SK-N-SH treated with all-trans-retinoic acid at 6 μM for 48 hours (cell line): Measurements from ENCODE around the gene HLCS.

Experiments used
- ATAC-seq: fragments of 200-7000 bp; cut with Tn5 transposase; 3 replicates; pipeline ENCODE4 v1.9.1; 2020; ENCODE audit warnings: mild to moderate bottlenecking, moderate library complexity
- ARNTL ChIP-seq: fragments of 450-650 bp; formaldehyde crosslinking; IDR thresholded peaks from 2 replicates; pipeline ENCODE4 v1.5.0; 2020; ENCODE audit warnings: low read depth, mild to moderate bottlenecking, moderate library complexity, borderline replicate concordance
- BACH2 ChIP-seq: fragments of 250-450 bp; sonication (Bioruptor Pico); IDR thresholded peaks from 2 replicates; pipeline ENCODE4 v1.9.0; 2021; ENCODE audit warnings: mild to moderate bottlenecking, borderline replicate concordance
- ESRRG ChIP-seq: fragments of 250-450 bp; sonication (Bioruptor Pico); IDR thresholded peaks from 2 replicates; pipeline ENCODE4 v1.6.1; 2021; ENCODE audit warnings: mild to moderate bottlenecking
- ISL1 ChIP-seq: fragments of 250-450 bp; sonication (Bioruptor Pico); IDR thresholded peaks from 2 replicates; pipeline ENCODE4 v2.1.2; 2022; ENCODE audit warnings: mild to moderate bottlenecking, moderate library complexity
- OSR1 ChIP-seq: fragments of 250-450 bp; sonication (Bioruptor Pico); IDR thresholded peaks from 2 replicates; pipeline ENCODE4 v1.8.0; 2022; ENCODE audit warnings: moderate library complexity, mild to moderate bottlenecking, inconsistent platforms
- PATZ1 ChIP-seq: fragments of 250-450 bp; sonication (Bioruptor Pico); IDR thresholded peaks from 2 replicates; pipeline ENCODE4 v1.8.0; 2020; ENCODE audit warnings: mild to moderate bottlenecking, moderate library complexity, borderline replicate concordance
- RARB ChIP-seq: fragments of 250-450 bp; sonication (Bioruptor Pico); IDR thresholded peaks from 2 replicates; pipeline ENCODE4 v1.8.0; 2021; ENCODE audit warnings: mild to moderate bottlenecking, moderate library complexity
- SNAI2 ChIP-seq: fragments of 250-450 bp; sonication (Bioruptor Pico); IDR thresholded peaks from 2 replicates; pipeline ENCODE4 v1.5.0; 2020; ENCODE audit warnings: mild to moderate bottlenecking, moderate library complexity
- TCF4 ChIP-seq: fragments of 250-450 bp; sonication (Bioruptor Pico); IDR thresholded peaks from 2 replicates; pipeline ENCODE4 v1.8.0; 2021; ENCODE audit warnings: mild to moderate bottlenecking, moderate library complexity, borderline replicate concordance
- TOX ChIP-seq: fragments of 250-450 bp; sonication (Bioruptor Pico); IDR thresholded peaks from 2 replicates; pipeline ENCODE4 v1.8.0; 2021; ENCODE audit warnings: mild to moderate bottlenecking, moderate library complexity, borderline replicate concordance
- TSHZ2 ChIP-seq: fragments of 250-450 bp; sonication (Bioruptor Pico); IDR thresholded peaks from 2 replicates; pipeline ENCODE4 v1.5.0; 2020; ENCODE audit warnings: mild to moderate bottlenecking, moderate library complexity
- ZC3H10 ChIP-seq: fragments of 250-450 bp; sonication (Bioruptor Pico); IDR thresholded peaks from 2 replicates; pipeline ENCODE4 v1.5.1; 2021; ENCODE audit warnings: mild to moderate bottlenecking, moderate library complexity
- ZFP3 ChIP-seq: fragments of 250-450 bp; sonication (Bioruptor Pico); IDR thresholded peaks from 2 replicates; pipeline ENCODE4 v1.5.0; 2020; ENCODE audit warnings: mild to moderate bottlenecking, moderate library complexity
- ZFP30 ChIP-seq: fragments of 450-650 bp; formaldehyde crosslinking; IDR thresholded peaks from 2 replicates; pipeline ENCODE4 v1.5.0; 2022; ENCODE audit warnings: mild to moderate bottlenecking, moderate library complexity
- ZNF565 ChIP-seq: fragments of 450-650 bp; formaldehyde crosslinking; conservative IDR thresholded peaks from 2 replicates; pipeline ENCODE4 v1.5.0; 2020; ENCODE audit warnings: low read depth, mild to moderate bottlenecking, moderate library complexity
- ZNF70 ChIP-seq: fragments of 450-650 bp; formaldehyde crosslinking; IDR thresholded peaks from 2 replicates; pipeline ENCODE4 v1.5.0; 2020; ENCODE audit warnings: mild to moderate bottlenecking, moderate library complexity
- ZNF8 ChIP-seq: fragments of 450-650 bp; formaldehyde crosslinking; IDR thresholded peaks from 2 replicates; pipeline ENCODE4 v1.5.0; 2020; ENCODE audit warnings: mild to moderate bottlenecking, moderate library complexity
- TF ChIP-seq, protein P1 (sequence below): fragments of 250-450 bp; sonication (Bioruptor Pico); IDR thresholded peaks from 2 replicates; pipeline ENCODE4 v1.8.0; 2021; ENCODE audit warnings: low read depth, mild to moderate bottlenecking, moderate library complexity, borderline replicate concordance
- TF ChIP-seq, protein P2 (sequence below): fragments of 250-450 bp; sonication (Bioruptor Pico); IDR thresholded peaks from 2 replicates; pipeline ENCODE4 v1.5.1; 2020; ENCODE audit warnings: low read depth, mild to moderate bottlenecking, moderate library complexity

HLCS gene

GRCh38 chr21:36945496-36946138 is 20.9 kb downstream of the HLCS start (continued):
- TF ChIP-seq ZNF70 (CRISPR knock-in tag) (no peak), BACH2 (no peak), ZFP30 (no peak), ARNTL (CRISPR knock-in tag) (no peak)

DNA sequence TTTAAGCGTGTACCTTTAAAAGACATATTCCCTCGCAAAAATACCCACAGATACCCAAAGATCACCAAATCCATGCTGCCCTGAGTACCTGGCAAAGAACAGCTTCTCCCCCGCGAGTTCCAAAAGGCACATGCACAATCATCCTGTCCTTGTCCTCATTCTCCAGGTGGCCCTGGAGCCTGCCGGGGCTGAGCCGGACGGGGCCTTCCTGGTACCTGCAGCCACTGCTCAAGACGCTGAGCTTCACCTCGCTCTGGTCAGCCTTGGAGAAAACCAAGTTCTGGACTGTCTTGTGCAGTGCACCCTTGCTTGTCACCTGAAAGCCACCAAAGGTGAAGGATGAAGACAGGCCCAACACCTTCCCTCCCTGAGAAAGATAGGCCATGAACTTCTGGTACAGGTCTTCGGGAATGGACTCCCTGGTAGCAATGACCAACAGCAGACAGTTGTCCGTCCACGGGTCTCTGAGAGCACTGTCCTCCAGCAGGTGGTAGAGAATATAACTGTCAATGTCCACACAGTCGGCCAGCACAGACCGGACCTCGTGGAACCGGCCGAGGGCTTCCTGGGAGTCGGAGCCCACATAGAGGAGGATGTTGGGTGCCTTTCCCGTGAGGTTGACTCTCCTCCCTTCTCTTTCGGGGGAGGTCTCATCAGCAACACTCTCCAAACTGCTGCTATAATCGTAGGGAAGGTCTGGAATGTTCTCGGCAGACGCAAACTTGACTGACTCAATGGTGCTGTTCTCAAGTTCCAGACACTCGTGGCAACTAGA is 29.9 kb downstream of the HLCS start:
- no peak for TF ChIP-seq ZFP3
- TF ChIP-seq ZC3H10 (CRISPR knock-in tag): no peak
- no peak for TF ChIP-seq SNAI2
- TF ChIP-seq, protein P1, sequence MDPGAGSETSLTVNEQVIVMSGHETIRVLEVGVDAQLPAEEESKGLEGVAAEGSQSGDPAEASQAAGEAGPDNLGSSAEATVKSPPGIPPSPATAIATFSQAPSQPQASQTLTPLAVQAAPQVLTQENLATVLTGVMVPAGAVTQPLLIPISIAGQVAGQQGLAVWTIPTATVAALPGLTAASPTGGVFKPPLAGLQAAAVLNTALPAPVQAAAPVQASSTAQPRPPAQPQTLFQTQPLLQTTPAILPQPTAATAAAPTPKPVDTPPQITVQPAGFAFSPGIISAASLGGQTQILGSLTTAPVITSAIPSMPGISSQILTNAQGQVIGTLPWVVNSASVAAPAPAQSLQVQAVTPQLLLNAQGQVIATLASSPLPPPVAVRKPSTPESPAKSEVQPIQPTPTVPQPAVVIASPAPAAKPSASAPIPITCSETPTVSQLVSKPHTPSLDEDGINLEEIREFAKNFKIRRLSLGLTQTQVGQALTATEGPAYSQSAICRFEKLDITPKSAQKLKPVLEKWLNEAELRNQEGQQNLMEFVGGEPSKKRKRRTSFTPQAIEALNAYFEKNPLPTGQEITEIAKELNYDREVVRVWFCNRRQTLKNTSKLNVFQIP (CRISPR knock-in tag): no peak
- TF ChIP-seq ZNF8 (CRISPR knock-in tag): no peak
- no peak for TF ChIP-seq ESRRG (CRISPR knock-in tag)
- TF ChIP-seq, protein P2, sequence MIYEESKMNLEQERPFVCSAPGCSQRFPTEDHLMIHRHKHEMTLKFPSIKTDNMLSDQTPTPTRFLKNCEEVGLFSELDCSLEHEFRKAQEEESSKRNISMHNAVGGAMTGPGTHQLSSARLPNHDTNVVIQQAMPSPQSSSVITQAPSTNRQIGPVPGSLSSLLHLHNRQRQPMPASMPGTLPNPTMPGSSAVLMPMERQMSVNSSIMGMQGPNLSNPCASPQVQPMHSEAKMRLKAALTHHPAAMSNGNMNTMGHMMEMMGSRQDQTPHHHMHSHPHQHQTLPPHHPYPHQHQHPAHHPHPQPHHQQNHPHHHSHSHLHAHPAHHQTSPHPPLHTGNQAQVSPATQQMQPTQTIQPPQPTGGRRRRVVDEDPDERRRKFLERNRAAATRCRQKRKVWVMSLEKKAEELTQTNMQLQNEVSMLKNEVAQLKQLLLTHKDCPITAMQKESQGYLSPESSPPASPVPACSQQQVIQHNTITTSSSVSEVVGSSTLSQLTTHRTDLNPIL (CRISPR knock-in tag): no peak
- no peak for TF ChIP-seq ZNF70 (CRISPR knock-in tag)
- no peak for ATAC-seq

DNA sequence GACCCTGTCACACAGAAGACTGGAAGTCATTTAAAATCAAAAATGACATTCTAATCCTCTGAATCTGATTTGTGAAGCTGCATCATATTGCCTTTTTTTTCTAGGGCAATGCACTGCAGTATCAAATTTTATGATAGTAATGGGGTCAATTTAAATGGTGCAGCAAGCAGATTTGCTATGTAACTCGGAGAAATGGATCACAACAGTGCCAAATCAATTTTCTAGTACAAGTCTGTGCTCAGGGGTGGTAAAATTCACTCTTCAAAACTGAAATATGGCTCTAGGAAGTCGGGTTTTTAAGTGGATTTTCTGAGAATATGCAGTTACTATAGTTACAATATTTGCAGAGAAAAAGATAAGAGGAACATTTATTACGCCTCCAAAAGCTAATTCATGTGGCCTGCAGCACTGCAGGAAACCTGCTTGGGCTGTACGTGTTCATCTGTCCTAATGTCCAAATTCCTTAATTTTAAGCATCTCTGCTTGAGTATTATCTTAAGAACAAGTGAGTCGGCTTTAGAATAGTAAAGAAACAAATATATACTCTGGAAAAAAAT is 31.5 kb downstream of the HLCS start:
- TF ChIP-seq ZFP30 (no peak), TSHZ2 (CRISPR knock-in tag) (no peak), SNAI2 (no peak), ZNF565 (no peak), RARB (no peak), PATZ1 (CRISPR knock-in tag) (no peak), ESRRG (CRISPR knock-in tag) (no peak), TOX (CRISPR knock-in tag) (no peak), OSR1 (CRISPR knock-in tag) (no peak), BACH2 (no peak), ARNTL (CRISPR knock-in tag) (no peak), ZC3H10 (CRISPR knock-in tag) (no peak), ISL1 (CRISPR knock-in tag) (no peak), ZFP3 (no peak), TCF4 (CRISPR knock-in tag) (no peak)
- TF ChIP-seq, protein P1 (CRISPR knock-in tag): no peak
- TF ChIP-seq, protein P2 (CRISPR knock-in tag): no peak
- ATAC-seq: no peak
